Spleen (tissue), 7 donors: ENCODE measurements around the gene CIRBP.
"Not testable (repeated sequence)": the region's sequence is repeated elsewhere in the genome, so short reads cannot be mapped to it uniquely, and the experiment has no call there.

Experiments used
- CTCF ChIP-seq, 11 experiments: fragments of 200-600 bp in 7 of 11; fragments of 450-650 bp in 4 of 11; sonication (generic) in 4 of 11; IDR thresholded peaks in 8 of 11; conservative IDR thresholded peaks in 3 of 11; 1 replicate in 7 of 11; 2 replicates in 4 of 11; pipeline versions ENCODE4 v1.4.0 to v1.8.0; 2016 to 2021; ENCODE audit warnings: antibody characterized with exemption in 11 of 11, inconsistent platforms in 4 of 11, mild to moderate bottlenecking in 1 of 11
- POLR2A ChIP-seq, 3 donors: fragments of 450-650 bp; IDR thresholded peaks; one replicate each; pipeline ENCODE4 v1.5.1; 2017; ENCODE audit warnings: antibody characterized with exemption in 3 of 3, mild to moderate bottlenecking in 1 of 3
- donor health status: DM: no; HTN: no; CAD: no; lungs with moderate emphysema.
- donor health status: DM: no; HTN: no; CAD: no.
- donor health status: DM: no; HTN: no; CAD: no.

- TF ChIP-seq CTCF (IDR thresholded peaks at IDR 0.05 in 8 of 11, conservative IDR thresholded peaks at IDR 0.05 in 3 of 11); POLR2A (IDR thresholded peaks at IDR 0.05): not testable (repeated sequence)
Observed at GRCh38 chr19:1305354-1305753, 36.2 kb downstream of the CIRBP start.
